Aorta (tissue), 5 donors: Measurements from ENCODE around the gene NEDD4L. TPM values are rescaled to one million over a fixed set of nuclear protein-coding genes. Genes with fewer than 3 reads are reported as not detected.
"Not testable (repeated sequence)": the region's sequence is repeated elsewhere in the genome, so short reads cannot be mapped to it uniquely, and the experiment has no call there.

ENCODE experiments used
- ATAC-seq: fragments of 200-7000 bp; cut with Tn5 transposase; one replicate; pipeline ENCODE4 v1.9.1; 2022; ENCODE audit warnings: moderate library complexity; ENCODE audit not compliant: low FRiP score
- DNase-seq, 2 donors: peaks; one replicate each; pipeline ENCODE4 v3.0.0-alpha.2; 2020
- H3K27ac ChIP-seq, 2 donors: one replicate each; pipeline ENCODE4 v1.5.1; 2013; ENCODE audit warnings: low read length in 2 of 2, mild to moderate bottlenecking in 2 of 2, moderate library complexity in 2 of 2, control low read depth in 1 of 2, inconsistent platforms in 1 of 2, low read depth in 1 of 2
- H3K27me3 ChIP-seq, 2 donors: one replicate each; pipeline ENCODE4 v1.6.1; 2013; ENCODE audit warnings: control low read depth in 1 of 2, low read length in 1 of 2, mild to moderate bottlenecking in 1 of 2, moderate library complexity in 1 of 2; ENCODE audit not compliant: insufficient read depth in 2 of 2, control insufficient read depth in 1 of 2
- H3K36me3 ChIP-seq, 2 donors: one replicate each; pipeline ENCODE4 v1.6.1; 2013; ENCODE audit warnings: control low read depth in 1 of 2, low read length in 1 of 2, mild to moderate bottlenecking in 1 of 2; ENCODE audit not compliant: insufficient read depth in 2 of 2, control insufficient read depth in 1 of 2
- H3K4me1 ChIP-seq, 2 donors: one replicate each; pipeline ENCODE4 v1.6.1; 2013; ENCODE audit warnings: low read length in 2 of 2, control low read depth in 1 of 2, mild to moderate bottlenecking in 1 of 2, moderate library complexity in 1 of 2; ENCODE audit not compliant: insufficient read depth in 2 of 2, control insufficient read depth in 1 of 2
- H3K4me3 ChIP-seq, 2 donors: one replicate each; pipeline ENCODE4 v1.5.1; 2013; ENCODE audit warnings: low read length in 2 of 2, control low read depth in 1 of 2, mild to moderate bottlenecking in 1 of 2
- H3K9me3 ChIP-seq: one replicate; pipeline ENCODE4 v1.6.1; 2013; ENCODE audit warnings: mild to moderate bottlenecking, low read length; ENCODE audit not compliant: control insufficient read depth
- WGBS, 2 donors: extraction: QIAGEN DNeasy Blood & Tissue Kit; methylation state at CpG; one replicate each; pipeline ENCODE4 v1.1.7; 2013; 5-methylcytosine and 5-hydroxymethylcytosine counted together
- intact Hi-C, 2 donors: fragments of 100-400 bp; cut with DNase I; formaldehyde crosslinking; loops; one replicate each; pipeline versions ENCODE4 v1.14.2 to v1.15.0; 2022
- polyA plus RNA-seq, 2 donors: library from polyadenylated mRNA; stranded (reverse); fragments of 200-250 nt; gene quantifications; one replicate each; pipeline ENCODE4 v1.2.3, GENCODE V29; 2013
- total RNA-seq, 2 donors: library from RNA; stranded (reverse); fragmentation: NEBNext Ultra II Directional; extraction: Animal tissue kit (Norgen Biotek cat#: 25700); gene quantifications; one replicate each; pipeline ENCODE4 v1.2.1, GENCODE V29; 2021
- donor health status: healthy with polysubstance abuse.
- donor health status: Bipolar disorder and iron deficiency.
- donor health status: DM: no; HTN: no; CAD: no.
- donor health status: DM: no; HTN: no; CAD: no.
- donor health status: DM: yes; HTN: yes; CAD: no.

The NEDD4L gene
- total and polyA plus RNA-seq, 4 donors: 4.0 to 24.0 (median 17.8) TPM

DNA sequence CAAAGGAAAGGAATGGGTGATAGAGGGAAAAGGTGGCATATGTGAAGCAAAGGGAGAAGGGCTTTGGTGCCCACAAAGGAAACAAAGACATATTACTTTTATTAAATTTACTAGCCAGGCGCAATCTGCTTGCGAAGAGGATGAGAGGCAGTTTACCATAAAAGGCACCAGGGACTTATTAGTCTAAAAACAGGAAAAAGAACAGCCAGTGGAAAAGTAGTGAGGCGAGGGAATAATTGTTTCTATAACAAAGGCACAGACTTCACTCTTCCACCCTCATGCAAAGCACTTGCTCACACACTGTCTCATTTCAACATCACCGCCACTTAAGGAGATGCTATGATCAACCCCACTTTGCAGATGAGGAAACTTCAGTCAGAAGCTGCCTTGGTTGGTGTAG, 374.3 kb downstream of the NEDD4L start:
- no peaks in the 10 kb centered on the region for H3K4me1 ChIP-seq
- no peak for DNase-seq
- peaks cover 2% of the 10 kb centered on the region for H3K9me3 ChIP-seq
- ATAC-seq: no peak
- H3K36me3 ChIP-seq: no peaks in the 10 kb centered on the region
- H3K4me3 ChIP-seq: no peak overlapping the region
- no peaks in the 10 kb centered on the region for H3K27me3 ChIP-seq
- H3K27ac ChIP-seq: no peak overlapping the region
- WGBS, 2 donors: 93 to 95% methylated on average over 4 of the region's 4 CpGs
- intact Hi-C loops: no loop called here

DNA sequence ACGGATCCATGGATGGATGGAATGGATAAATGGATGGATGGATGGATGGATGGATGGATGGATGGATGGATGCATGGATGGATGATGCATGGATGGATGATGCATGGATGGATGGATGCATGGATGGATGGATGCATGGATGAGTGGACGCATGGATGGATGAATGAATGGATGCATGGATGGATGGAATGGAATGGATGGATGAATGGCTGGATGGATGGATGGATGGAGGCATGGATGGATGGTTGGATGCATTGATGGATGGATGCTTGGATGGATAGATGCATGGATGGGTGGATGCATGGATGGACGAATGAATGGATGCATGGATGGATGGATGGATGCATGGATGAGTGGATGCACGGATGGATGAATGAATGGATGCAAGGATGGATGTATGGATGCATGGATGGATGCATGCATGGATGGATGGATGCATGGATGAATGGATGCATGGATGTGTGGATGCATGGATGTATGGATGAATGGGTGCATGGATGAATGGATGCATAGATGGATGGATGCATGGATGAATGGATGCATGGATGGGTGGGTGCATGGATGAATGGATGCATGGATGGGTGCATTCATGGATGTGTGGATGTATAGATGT, 375.7 kb downstream of the NEDD4L start:
- Histone ChIP-seq H3K27ac (no peak overlapping the region), H3K9me3 (peaks cover 2% of the 10 kb centered on the region), H3K4me3 (no peak overlapping the region), H3K27me3 (no peaks in the 10 kb centered on the region), H3K36me3 (no peaks in the 10 kb centered on the region), H3K4me1 (no peaks in the 10 kb centered on the region)
- DNase-seq (no peak), ATAC-seq (no peak)
- intact Hi-C loops: no loop called here
- WGBS, 2 donors: 66 to 79% methylated on average over 4 of the region's 4 CpGs

DNA sequence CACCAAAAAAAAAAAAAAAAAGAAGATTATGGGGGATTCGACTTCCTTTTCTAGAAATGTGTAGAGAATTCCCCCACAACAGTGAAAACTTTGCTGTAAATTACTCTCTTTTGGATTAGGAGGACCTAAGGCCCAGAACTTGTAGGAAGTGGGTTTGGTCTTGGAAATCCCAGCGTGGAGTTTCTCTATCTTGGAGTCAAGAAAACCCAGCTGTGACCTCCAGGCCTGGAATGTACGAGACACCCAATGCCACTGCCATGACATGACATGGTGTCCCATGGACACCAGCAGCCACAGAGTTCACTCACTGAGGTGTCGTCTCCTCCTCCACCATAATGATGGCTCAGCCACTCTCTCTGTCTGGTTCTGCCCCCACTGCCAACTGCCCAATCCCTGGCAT, 382.6 kb downstream of the NEDD4L start:
- ATAC-seq (no peak), DNase-seq (no peak)
- intact Hi-C loops: no loop called here
- Histone ChIP-seq H3K4me3 (no peak overlapping the region), H3K27ac (no peak overlapping the region), H3K27me3 (no peaks in the 10 kb centered on the region), H3K4me1 (no peaks in the 10 kb centered on the region), H3K36me3 (no peaks in the 10 kb centered on the region), H3K9me3 (no peaks in the 10 kb centered on the region)
- 88% methylated on average over 4 of the region's 4 CpGs for WGBS, 2 donors

DNA sequence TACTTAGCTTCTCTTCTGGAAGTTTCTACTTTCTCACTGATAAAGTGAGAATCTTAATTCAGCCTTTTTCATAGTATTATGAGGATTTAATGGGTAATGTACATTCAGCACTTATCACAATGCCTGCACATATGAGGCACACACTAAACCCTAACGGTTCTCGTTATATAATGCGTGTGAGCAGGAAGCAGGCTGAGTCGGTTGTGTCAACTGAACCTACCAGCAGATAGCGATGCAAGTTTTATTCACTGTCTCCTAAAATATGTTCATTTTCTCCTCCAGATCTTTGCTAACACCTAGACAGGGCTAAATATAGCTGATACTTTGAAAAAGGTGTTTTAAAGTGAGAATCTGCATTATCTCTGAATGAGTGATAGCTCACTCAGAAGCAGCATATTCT, 383.3 kb downstream of the NEDD4L start:
- Histone ChIP-seq H3K4me3 (no peak overlapping the region), H3K27me3 (no peaks in the 10 kb centered on the region), H3K4me1 (no peaks in the 10 kb centered on the region), H3K9me3 (no peaks in the 10 kb centered on the region), H3K36me3 (no peaks in the 10 kb centered on the region), H3K27ac (no peak overlapping the region)
- no peak for ATAC-seq
- intact Hi-C loops: no loop called here
- DNase-seq: no peak
- WGBS, 2 donors: 69 to 90% methylated on average over 5 of the region's 5 CpGs

DNA sequence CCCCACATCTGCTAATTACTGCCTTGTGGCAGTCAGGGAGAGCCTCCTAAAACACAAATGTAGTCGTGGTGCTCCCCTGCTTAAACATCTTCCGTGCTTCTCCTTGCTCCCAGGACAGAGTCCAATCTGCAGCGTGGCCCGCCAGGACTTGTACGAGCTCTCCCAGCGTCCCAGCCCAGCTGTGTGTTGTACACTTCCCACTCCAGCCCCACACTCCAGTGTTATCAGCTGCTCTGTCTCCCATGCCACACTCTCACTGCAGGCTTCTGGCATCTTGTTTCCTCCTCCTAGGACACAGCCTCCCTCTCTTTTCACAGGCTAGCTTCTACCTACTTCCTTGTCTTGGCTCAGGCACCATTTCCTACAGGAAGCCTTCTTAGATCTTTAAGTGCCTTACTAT, 385.4 kb downstream of the NEDD4L start:
- WGBS, 2 donors: 38 to 46% methylated on average over 6 of the region's 6 CpGs
- Histone ChIP-seq H3K36me3 (no peaks in the 10 kb centered on the region), H3K4me1 (no peaks in the 10 kb centered on the region), H3K4me3 (no peak overlapping the region), H3K9me3 (no peaks in the 10 kb centered on the region), H3K27ac (no peak overlapping the region), H3K27me3 (no peaks in the 10 kb centered on the region)
- DNase-seq (no peak), ATAC-seq (no peak)
- intact Hi-C loops: no loop called here

DNA sequence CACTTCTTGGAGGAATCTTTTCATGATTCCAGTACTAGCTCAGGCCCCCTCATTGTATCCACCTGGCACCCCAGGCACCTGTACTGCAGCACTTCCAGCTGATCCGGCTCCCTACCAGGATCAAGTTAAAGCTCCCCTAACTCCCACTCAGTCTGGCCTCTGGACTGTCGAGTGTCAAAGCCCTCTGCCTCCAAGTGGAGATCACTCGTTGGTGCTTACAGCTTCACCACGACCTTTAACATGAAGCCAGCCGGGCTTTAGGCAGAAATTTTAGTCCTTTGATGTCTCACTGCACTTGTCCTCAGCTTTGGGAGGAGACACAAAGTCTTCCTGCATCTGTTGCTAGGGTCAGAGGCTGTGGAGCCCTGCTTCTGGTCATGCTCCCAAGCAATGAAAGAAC, 387.2 kb downstream of the NEDD4L start:
- Histone ChIP-seq H3K4me1 (no peaks in the 10 kb centered on the region), H3K27ac (no peak overlapping the region), H3K9me3 (no peaks in the 10 kb centered on the region), H3K27me3 (no peaks in the 10 kb centered on the region), H3K36me3 (no peaks in the 10 kb centered on the region), H3K4me3 (no peak overlapping the region)
- ATAC-seq (no peak), DNase-seq (no peak)
- intact Hi-C loops: loop anchor here in 1 of 2 donors (10.0 kb wide), 1 partner anchor 56 kb away; no protein-coding TSS in a partner anchor
- WGBS, 2 donors: 72 to 78% methylated on average over 5 of the region's 5 CpGs

DNA sequence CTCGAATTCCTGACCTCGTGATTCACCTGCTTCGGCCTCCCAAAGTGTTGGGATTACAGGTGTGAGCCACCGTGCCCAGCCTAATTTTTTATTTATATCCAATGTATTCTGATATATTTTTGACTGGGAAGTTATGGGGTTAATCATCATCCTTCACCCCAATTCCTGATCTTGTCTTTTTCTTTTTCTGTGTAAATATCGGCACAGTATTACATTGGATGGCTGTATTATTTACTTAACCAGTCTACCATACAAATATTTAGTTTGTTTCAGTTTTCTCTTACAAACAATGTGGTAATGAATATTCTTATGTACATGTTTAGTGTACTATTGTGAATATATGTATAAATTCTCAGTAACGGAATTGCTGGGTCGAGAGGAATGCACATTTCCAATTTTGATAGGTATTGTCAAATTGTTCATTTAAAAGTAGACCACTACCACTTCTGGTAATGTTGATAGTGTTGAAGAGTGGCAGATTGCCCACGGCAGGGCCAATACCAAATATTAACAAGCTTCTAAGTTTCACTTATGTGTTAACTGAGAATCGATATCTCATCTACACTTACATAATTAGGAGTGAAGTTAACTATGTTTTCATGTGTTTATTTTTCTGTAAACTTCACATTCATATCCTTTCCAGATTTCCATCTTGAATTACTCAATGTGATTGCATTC, 388.2 kb downstream of the NEDD4L start:
- Histone ChIP-seq H3K36me3 (no peaks in the 10 kb centered on the region), H3K9me3 (no peaks in the 10 kb centered on the region), H3K27ac (no peak overlapping the region), H3K4me3 (no peak overlapping the region), H3K27me3 (no peaks in the 10 kb centered on the region), H3K4me1 (no peaks in the 10 kb centered on the region)
- intact Hi-C loops: loop anchor here in 1 of 2 donors (10.0 kb wide), 1 partner anchor 57 kb away; no protein-coding TSS in a partner anchor
- 91 to 92% methylated on average over 9 of the region's 9 CpGs for WGBS, 2 donors
- no peak for DNase-seq
- ATAC-seq: no peak

DNA sequence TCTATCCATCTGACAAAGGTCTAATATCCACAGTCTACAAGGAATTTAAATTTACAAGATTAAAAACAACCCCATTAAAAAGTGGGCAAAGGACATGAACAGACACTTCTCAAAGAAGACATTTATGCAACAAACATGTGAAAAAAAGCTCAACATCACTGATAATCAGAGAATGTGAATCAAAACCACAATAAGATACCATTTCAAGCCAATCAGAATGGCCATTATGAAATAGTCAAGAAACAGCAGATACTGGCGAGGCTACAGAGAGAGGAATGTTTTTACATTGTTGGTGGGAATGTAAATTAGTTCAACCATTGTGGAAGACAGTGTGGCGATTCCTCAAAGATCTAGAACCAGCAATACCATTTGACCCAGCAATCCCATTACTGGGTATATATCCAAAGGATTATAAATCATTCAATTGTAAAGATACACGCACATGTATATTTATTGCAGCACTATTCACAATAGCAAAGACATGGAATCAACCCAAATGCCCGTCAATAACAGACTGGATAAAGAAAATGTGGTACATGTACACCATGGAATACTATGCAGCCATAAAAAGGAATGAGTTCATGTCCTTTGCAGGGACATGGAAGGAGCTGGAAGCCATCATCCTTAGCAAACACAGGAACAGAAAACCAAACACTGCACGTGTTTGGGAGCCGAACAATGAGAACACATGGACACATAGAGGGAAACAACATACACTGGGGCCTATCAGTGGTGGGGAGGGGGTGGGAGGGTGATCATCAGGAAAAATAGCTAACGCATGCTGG, 391.4 kb downstream of the NEDD4L start:
- H3K9me3 ChIP-seq, H3K4me1 ChIP-seq, DNase-seq, H3K27me3 ChIP-seq, H3K27ac ChIP-seq, H3K4me3 ChIP-seq, ATAC-seq, H3K36me3 ChIP-seq: not testable (repeated sequence)
- intact Hi-C loops: loop anchor here in 1 of 2 donors (10.0 kb wide), 1 partner anchor 61 kb away; no protein-coding TSS in a partner anchor
- WGBS, 2 donors: 83 to 87% methylated on average over 7 of the region's 7 CpGs
